GM12878 (cell line): ENCODE results near the gene USP25. TPM values are rescaled to one million over a fixed set of nuclear protein-coding genes. Genes with fewer than 3 reads are reported as not detected.

Experiments used
- ATAC-seq: fragments of 200-7000 bp; cut with Tn5 transposase; 3 replicates; pipeline ENCODE4 v1.9.1; 2020; ENCODE audit warnings: mild to moderate bottlenecking, moderate library complexity
- BruUV-seq: library from RNA; stranded (reverse); fragments of 400-500 nt; replicated peaks from 2 replicates; lab custom pipeline; 2021; lab: Mats Ljungman, UMichigan
- CTCF ChIA-PET: fragments of 300-600 bp; sonication (Branson Sonifier 250); formaldehyde crosslinking; extraction: SDS; loops from one replicate; lab custom pipeline; 2021; ENCODE audit warnings: inconsistent platforms; lab: Yijun Ruan, JAX
- POLR2A ChIA-PET: fragments of 350-600 bp; formaldehyde crosslinking; extraction: SDS; loops from one replicate; lab custom pipeline; 2021; ENCODE audit warnings: inconsistent platforms; lab: Charles Lee
- RAD21 ChIA-PET: fragments of 300-600 bp; sonication (Branson Sonifier 250); formaldehyde crosslinking; loops from one replicate; lab custom pipeline; 2023; ENCODE audit warnings: antibody characterized with exemption; ENCODE audit not compliant: unreplicated experiment; lab: Charles Lee
- SMC1A ChIA-PET: fragments of 300-600 bp; sonication (Branson Sonifier 250); formaldehyde crosslinking; loops from one replicate; lab custom pipeline; 2023; ENCODE audit not compliant: unreplicated experiment, uncharacterized antibody; lab: Charles Lee
- DNase-seq: peaks from one replicate; pipeline ENCODE4 v3.0.0-alpha.2; 2011; ENCODE audit warnings: low read depth, low spot score
- FAIRE-seq: peaks from 3 replicates; lab custom pipeline; 2011; peaks lifted over from hg19 to GRCh38; lab: Jason Lieb, UNC
- H2AFZ ChIP-seq: 2 replicates; pipeline ENCODE4 v1.6.0; 2011; ENCODE audit warnings: low read depth, low read length, control low read depth; ENCODE audit not compliant: control insufficient read depth
- H3K27ac ChIP-seq: 2 replicates; pipeline ENCODE4 v1.5.1; 2011; ENCODE audit warnings: control low read depth; ENCODE audit not compliant: control insufficient read depth, insufficient read depth
- H3K27me3 ChIP-seq, 2 experiments: replicated peaks in 1 of 2; 2 replicates each; pipeline versions ENCODE4 v1.6.0 to v1.6.1; 2011; ENCODE audit warnings: low read length in 1 of 2; ENCODE audit not compliant: control insufficient read depth in 2 of 2, insufficient read depth in 2 of 2
- H3K36me3 ChIP-seq, 2 experiments: 2 replicates each; pipeline ENCODE4 v1.5.1; 2011; ENCODE audit warnings: low read length in 1 of 2; ENCODE audit not compliant: control insufficient read depth in 2 of 2, insufficient read depth in 2 of 2
- H3K4me1 ChIP-seq: 2 replicates; pipeline ENCODE4 v1.6.1; 2011; ENCODE audit warnings: mild to moderate bottlenecking, low read length, moderate library complexity, mixed read lengths; ENCODE audit not compliant: control insufficient read depth, insufficient read depth
- H3K4me2 ChIP-seq: 2 replicates; pipeline ENCODE4 v1.6.0; 2011; ENCODE audit warnings: control low read depth; ENCODE audit not compliant: control insufficient read depth, insufficient read depth
- H3K4me3 ChIP-seq: fragments of 200-600 bp; sonication (generic); 2 replicates; pipeline ENCODE4 v1.5.1; 2016
- H3K79me2 ChIP-seq: 2 replicates; pipeline ENCODE4 v1.6.0; 2011; ENCODE audit warnings: low read length; ENCODE audit not compliant: control insufficient read depth, insufficient read depth
- H3K9ac ChIP-seq: 2 replicates; pipeline ENCODE4 v1.8.0; 2011; ENCODE audit warnings: low read length, control low read depth, mixed read lengths; ENCODE audit not compliant: control insufficient read depth, insufficient read depth
- H3K9me3 ChIP-seq: replicated peaks from 3 replicates; pipeline ENCODE4 v1.5.1; 2011; ENCODE audit warnings: mild to moderate bottlenecking, low read length; ENCODE audit not compliant: control insufficient read depth, insufficient read depth
- H4K20me1 ChIP-seq: 2 replicates; pipeline ENCODE4 v1.6.0; 2011; ENCODE audit not compliant: control insufficient read depth, insufficient read depth
- BACH1 ChIP-seq: fragments of 450-650 bp; IDR thresholded peaks from 2 replicates; pipeline ENCODE4 v1.6.1; 2017; ENCODE audit warnings: mild to moderate bottlenecking, borderline replicate concordance
- CHD4 ChIP-seq: fragments of 200-600 bp; sonication (generic); IDR thresholded peaks from 2 replicates; pipeline ENCODE4 v1.6.1; 2016; ENCODE audit warnings: mild to moderate bottlenecking
- ESRRA ChIP-seq: IDR thresholded peaks from 2 replicates; pipeline ENCODE4 v1.6.1; 2012; ENCODE audit warnings: mild to moderate bottlenecking, low read length, improper control_type of control experiment
- JUNB ChIP-seq: IDR thresholded peaks from 2 replicates; pipeline ENCODE4 v1.6.1; 2016; ENCODE audit warnings: antibody characterized with exemption, mild to moderate bottlenecking
- MYC ChIP-seq: IDR thresholded peaks from 2 replicates; pipeline ENCODE4 v1.6.1; 2011; ENCODE audit warnings: mild to moderate bottlenecking, low read length, moderate library complexity, inconsistent platforms; ENCODE audit not compliant: insufficient read depth, insufficient replicate concordance, insufficient read length, severe bottlenecking
- RAD21 ChIP-seq: IDR thresholded peaks from 2 replicates; pipeline ENCODE4 v1.6.1; 2011; ENCODE audit warnings: mild to moderate bottlenecking, low read depth, low read length, moderate library complexity; ENCODE audit not compliant: insufficient read depth
- TARDBP ChIP-seq: IDR thresholded peaks from 2 replicates; pipeline ENCODE4 v1.6.1; 2016; ENCODE audit warnings: borderline replicate concordance
- TCF12 ChIP-seq: IDR thresholded peaks from 2 replicates; pipeline ENCODE4 v1.6.1; 2011; ENCODE audit warnings: low read depth, mild to moderate bottlenecking, low read length
- WGBS: methylation state at CpG from one replicate; pipeline ENCODE4 v1.1.6; 2016; ENCODE audit warnings: low lambda C conversion rate; ENCODE audit not compliant: insufficient replicate concordance, insufficient coverage; ENCODE audit errors: missing lambda C conversion rate; 5-methylcytosine and 5-hydroxymethylcytosine counted together
- in situ Hi-C: fragments of 300-500 bp; cut with MboI; formaldehyde crosslinking; loops from 9 replicates; pipeline ENCODE4 v1.14.3; 2018; ENCODE audit warnings: mixed read lengths
- intact Hi-C: fragments of 100-400 bp; cut with micrococcal nuclease; formaldehyde crosslinking; loops from one replicate; pipeline ENCODE4 v1.14.2; 2022; ENCODE audit not compliant: unreplicated experiment
- polyA plus RNA-seq, 11 experiments: library from polyadenylated mRNA; depleted of rRNA in 4 of 11; unstranded in 6 of 11; stranded (reverse) in 5 of 11; fragments of >200 nt; fragmentation: Nextera tagmentation in 4 of 11; fragmentation: Illumina TruSeq in 1 of 11; extraction: Ambion mirVana in 4 of 11; extraction: Trizol in 1 of 11; gene quantifications; 1 replicate in 1 of 11; 2 replicates in 10 of 11; pipeline versions ENCODE4 v1.2.1 to v1.2.3, GENCODE V29; 2011 to 2016; ENCODE audit warnings: inconsistent platforms in 2 of 11, missing spikeins in 2 of 11, low read depth in 1 of 11
- total RNA-seq, 4 experiments: library from RNA; depleted of rRNA in 3 of 4; stranded (reverse); fragments of >200 nt in 3 of 4; fragmentation: Illumina TruSeq in 1 of 4; extraction: Trizol in 1 of 4; gene quantifications; 2 replicates each; pipeline versions ENCODE4 v1.2.1 to v1.2.3, GENCODE V29; 2013 to 2021
- TF ChIP-seq, protein P1 (sequence below): fragments of 450-650 bp; formaldehyde crosslinking; IDR thresholded peaks from 2 replicates; pipeline ENCODE4 v1.5.0; 2022; ENCODE audit warnings: mild to moderate bottlenecking, missing genetic modification characterization

USP25 gene
- total and polyA plus RNA-seq, 10 of the 15 experiments (the other 5 are each of a cell fraction or from before 2014, with no cell fraction given) = 1.5 to 31.3 (median 23.4) TPM

- TF ChIP-seq ESRRA = no peak
- no peak for TF ChIP-seq TARDBP
- TF ChIP-seq TCF12 = no peak
- TF ChIP-seq MYC = no peak
Measured at GRCh38 chr21:15753741-15754140, 24.0 kb downstream of the USP25 start (continued).

DNA sequence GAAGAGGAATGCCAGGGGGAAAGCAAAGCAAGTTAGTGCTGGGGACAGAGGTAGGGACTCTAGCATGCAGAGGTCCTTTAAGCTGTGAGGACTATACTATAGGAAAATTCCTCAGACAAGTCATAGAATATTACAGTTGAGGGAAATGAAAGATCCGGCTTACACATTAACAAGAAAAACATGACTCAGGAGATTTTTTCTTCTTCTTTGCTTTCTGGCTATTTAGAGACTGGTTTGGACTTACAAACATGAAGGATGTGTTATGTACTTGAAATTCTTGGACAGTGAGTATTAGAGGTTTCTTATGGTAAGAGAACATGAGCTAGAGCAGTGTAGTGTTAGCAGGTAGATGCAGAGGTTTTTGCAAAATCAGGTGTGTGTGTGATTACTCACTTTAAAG, 24.9 kb downstream of the USP25 start:
- in situ Hi-C loops = no loop called here
- Histone ChIP-seq H3K9me3 (peaks cover 10% of the 10 kb centered on the region), H2AFZ (no peak overlapping the region), H3K4me3 (no peak overlapping the region), H4K20me1 (no peaks in the 10 kb centered on the region), H3K27ac (no peak overlapping the region), H3K79me2 (peaks cover 16% of the 10 kb centered on the region), H3K27me3 (no peaks in the 10 kb centered on the region), H3K36me3 (no peaks in the 10 kb centered on the region)
- WGBS = 89% methylated on average over 1 of the region's 1 CpG
- ChIA-PET SMC1A (interaction anchor here (2.4 kb wide), 1 partner anchor 9 kb away, joined by 8 read pairs; no protein-coding TSS in a partner anchor), RAD21 (no interaction called here), POLR2A (no interaction called here), CTCF (no interaction called here)
- intact Hi-C loops = no loop called here
- DNase-seq = no peak
- BruUV-seq = no TSS peak
- FAIRE-seq = no peak
- no peak for ATAC-seq
- TF ChIP-seq, protein P1, sequence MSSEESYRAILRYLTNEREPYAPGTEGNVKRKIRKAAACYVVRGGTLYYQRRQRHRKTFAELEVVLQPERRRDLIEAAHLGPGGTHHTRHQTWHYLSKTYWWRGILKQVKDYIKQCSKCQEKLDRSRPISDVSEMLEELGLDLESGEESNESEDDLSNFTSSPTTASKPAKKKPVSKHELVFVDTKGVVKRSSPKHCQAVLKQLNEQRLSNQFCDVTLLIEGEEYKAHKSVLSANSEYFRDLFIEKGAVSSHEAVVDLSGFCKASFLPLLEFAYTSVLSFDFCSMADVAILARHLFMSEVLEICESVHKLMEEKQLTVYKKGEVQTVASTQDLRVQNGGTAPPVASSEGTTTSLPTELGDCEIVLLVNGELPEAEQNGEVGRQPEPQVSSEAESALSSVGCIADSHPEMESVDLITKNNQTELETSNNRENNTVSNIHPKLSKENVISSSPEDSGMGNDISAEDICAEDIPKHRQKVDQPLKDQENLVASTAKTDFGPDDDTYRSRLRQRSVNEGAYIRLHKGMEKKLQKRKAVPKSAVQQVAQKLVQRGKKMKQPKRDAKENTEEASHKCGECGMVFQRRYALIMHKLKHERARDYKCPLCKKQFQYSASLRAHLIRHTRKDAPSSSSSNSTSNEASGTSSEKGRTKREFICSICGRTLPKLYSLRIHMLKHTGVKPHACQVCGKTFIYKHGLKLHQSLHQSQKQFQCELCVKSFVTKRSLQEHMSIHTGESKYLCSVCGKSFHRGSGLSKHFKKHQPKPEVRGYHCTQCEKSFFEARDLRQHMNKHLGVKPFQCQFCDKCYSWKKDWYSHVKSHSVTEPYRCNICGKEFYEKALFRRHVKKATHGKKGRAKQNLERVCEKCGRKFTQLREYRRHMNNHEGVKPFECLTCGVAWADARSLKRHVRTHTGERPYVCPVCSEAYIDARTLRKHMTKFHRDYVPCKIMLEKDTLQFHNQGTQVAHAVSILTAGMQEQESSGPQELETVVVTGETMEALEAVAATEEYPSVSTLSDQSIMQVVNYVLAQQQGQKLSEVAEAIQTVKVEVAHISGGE = no peak
- TF ChIP-seq TARDBP (no peak), BACH1 (no peak), JUNB (no peak), RAD21 (no peak), CHD4 (no peak)
- TF ChIP-seq, all 136 proteins: peak for 0
- no peak overlapping the region for H3K4me2 ChIP-seq
- no peaks in the 10 kb centered on the region for H3K4me1 ChIP-seq
- H3K9ac ChIP-seq = no peak overlapping the region
